GM19035 (cell line): ENCODE measurements around the gene SPINK4.
A peak's percentile ranks its signal among the peaks of the same experiment; 100 is the strongest.

Experiments
- ATAC-seq: cut with Tn5 transposase; IDR thresholded peaks from one replicate; pipeline ENCODE4 v1.9.1; 2021; ENCODE audit not compliant: unreplicated experiment

SPINK4 gene

GRCh38 chr9:33239921-33240320, at the start of gene SPINK4:
TSS of gene SPINK4 (plus strand) at chr9:33240167. CDS start at chr9:33240209, 42 bp downstream.
- ATAC-seq = no peak

- ATAC-seq = no peak
Measured at GRCh38 chr9:33192493-33193255, 47.3 kb upstream of the SPINK4 start.

- ATAC-seq = no peak
Measured at GRCh38 chr9:33193818-33194217, 46.1 kb upstream of the SPINK4 start.

GRCh38 chr9:33196736-33197135, 43.2 kb upstream of the SPINK4 start:
- no peak for ATAC-seq

GRCh38 chr9:33197279-33198152, 42.5 kb upstream of the SPINK4 start:
- no peak for ATAC-seq

GRCh38 chr9:33198165-33198564, 41.8 kb upstream of the SPINK4 start:
- no peak for ATAC-seq

GRCh38 chr9:33202018-33202417, 37.9 kb upstream of the SPINK4 start:
- ATAC-seq = peak; percentile 54

GRCh38 chr9:33202552-33203201, 37.3 kb upstream of the SPINK4 start:
- peak; percentile 99 for ATAC-seq

- no peak for ATAC-seq
Measured at GRCh38 chr9:33209394-33209793, 30.6 kb upstream of the SPINK4 start.

GRCh38 chr9:33210006-33210715, 29.8 kb upstream of the SPINK4 start:
- no peak for ATAC-seq

- ATAC-seq = no peak
Measured at GRCh38 chr9:33211695-33212393, 28.1 kb upstream of the SPINK4 start.

- ATAC-seq = no peak
Measured at GRCh38 chr9:33220681-33221567, 19.0 kb upstream of the SPINK4 start.

- ATAC-seq = no peak
Measured at GRCh38 chr9:33221568-33221884, 18.4 kb upstream of the SPINK4 start.

- ATAC-seq = no peak
Measured at GRCh38 chr9:33222031-33222430, 17.9 kb upstream of the SPINK4 start.

- no peak for ATAC-seq
Measured at GRCh38 chr9:33223696-33224095, 16.3 kb upstream of the SPINK4 start.

GRCh38 chr9:33225319-33226147, 14.4 kb upstream of the SPINK4 start:
- ATAC-seq = peak; percentile 46

GRCh38 chr9:33227008-33227398, 13.0 kb upstream of the SPINK4 start:
- peak; percentile 56 for ATAC-seq

- no peak for ATAC-seq
Measured at GRCh38 chr9:33227741-33228140, 12.2 kb upstream of the SPINK4 start.

GRCh38 chr9:33228606-33229005, 11.4 kb upstream of the SPINK4 start:
- no peak for ATAC-seq
